Activated CD4-positive, alpha-beta T cell treated with anti-CD3 and anti-CD28 coated beads, Interleukin-2, Interleukin-6, amounts not matched to agents 100 ng/mL and 50 ng/mL, durations not matched to agents 16 hours and 8 hours (primary cell): ENCODE data around the gene MAB21L3.
A peak's percentile ranks its signal among the peaks of the same experiment; 100 is the strongest.
"Not testable (repeated sequence)": the region's sequence is repeated elsewhere in the genome, so short reads cannot be mapped to it uniquely, and the experiment has no call there.

ENCODE experiments used
- DNase-seq: peaks from one replicate; pipeline ENCODE4 v3.0.0-alpha.2; 2020

The MAB21L3 gene

DNA sequence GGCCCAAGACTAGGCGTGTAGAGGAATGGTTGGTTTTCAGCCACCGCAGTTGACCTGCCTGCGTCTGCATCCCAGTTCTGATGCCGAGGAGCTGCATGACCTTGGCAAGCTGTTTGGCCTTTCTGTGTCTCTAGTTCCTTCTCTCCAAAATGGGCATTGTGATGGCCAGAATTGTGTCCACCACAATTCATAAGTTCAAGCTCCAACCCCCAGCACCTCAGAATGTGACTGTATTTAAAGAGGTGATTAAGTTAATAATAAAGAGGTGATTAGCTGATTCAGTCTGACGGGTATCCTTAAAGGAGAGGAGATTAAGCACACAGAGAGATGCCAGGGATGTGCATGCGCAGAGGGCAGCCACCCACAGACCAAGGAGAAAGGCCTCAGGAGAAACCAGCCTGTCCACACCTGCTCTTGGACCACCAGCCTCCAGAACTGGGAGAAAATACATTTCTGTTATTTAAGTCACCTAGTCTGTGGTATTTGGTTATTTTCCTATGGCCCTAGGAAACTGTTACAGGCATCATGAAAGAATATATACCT, 28.5 kb downstream of the MAB21L3 start:
- DNase-seq = no peak

DNA sequence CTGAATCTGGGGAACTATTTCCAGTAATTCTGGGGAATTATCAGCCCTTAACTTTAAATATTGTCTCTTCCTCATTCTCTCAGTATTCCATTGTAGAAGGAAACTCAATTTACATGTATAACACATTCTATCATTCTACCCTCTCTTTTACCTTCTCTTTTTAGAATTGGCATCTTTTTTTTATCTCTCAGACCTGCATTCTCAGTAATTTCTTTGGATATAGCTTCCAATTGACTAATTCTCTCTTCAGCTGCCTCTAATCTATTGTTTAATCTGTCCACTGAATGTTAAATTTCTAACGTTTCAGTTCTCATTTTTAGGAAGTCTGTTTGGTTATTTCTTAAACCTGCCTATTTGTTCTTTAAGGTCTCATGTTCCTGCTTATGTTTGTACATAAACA, 33.0 kb downstream of the MAB21L3 start:
- DNase-seq = no peak

DNA sequence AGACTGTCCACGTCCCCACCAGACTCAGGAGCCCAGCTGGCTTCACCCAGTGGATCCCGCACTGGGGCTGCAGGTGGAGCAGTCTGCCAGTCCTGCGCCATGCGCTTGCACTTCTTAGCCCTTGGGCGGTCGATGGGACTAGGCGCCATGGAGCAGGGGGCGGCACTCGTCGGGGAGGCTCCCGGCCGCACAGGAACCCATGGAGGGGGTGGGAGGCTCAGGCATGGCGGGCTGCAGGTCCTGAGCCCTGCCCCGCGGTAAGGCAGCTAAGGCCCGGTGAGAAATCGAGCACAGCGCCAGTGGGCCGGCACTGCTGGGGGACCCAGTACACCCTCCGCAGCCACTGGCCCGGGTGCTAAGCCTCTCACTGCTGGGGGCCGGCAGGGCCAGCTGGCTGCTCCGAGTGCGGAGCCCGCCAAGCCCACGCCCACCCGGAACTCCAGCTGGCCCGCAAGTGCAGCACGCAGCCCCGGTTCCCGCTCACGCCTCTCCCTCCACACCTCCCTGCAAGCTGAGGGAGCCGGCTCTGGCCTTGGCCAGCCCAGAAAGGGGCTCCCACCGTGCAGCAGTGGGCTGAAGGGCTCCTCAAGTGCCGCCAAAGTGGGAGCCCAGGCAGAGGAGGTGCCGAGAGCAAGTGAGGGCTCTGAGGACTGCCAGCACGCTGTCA, 35.4 kb downstream of the MAB21L3 start:
- DNase-seq = not testable (repeated sequence)

DNA sequence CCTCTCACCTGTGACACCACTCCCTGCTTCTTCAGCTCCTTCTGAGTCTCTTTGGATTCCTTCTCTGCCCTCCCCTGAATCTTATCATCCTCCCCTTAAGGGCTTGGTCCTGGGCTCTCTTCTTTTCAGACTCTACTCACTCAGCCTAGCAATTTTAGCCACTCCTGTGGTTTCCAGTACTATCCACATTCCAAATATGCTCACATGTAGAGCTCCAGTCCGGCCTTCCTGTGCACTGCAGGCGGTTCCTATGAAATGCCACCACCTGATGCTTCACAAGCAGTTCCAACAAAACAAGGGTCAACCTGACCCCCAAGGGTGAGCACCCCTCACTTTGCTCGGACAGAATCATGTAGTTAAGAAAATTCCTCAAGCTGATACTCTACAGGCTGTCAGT, 35.9 kb downstream of the MAB21L3 start:
- no peak for DNase-seq

DNA sequence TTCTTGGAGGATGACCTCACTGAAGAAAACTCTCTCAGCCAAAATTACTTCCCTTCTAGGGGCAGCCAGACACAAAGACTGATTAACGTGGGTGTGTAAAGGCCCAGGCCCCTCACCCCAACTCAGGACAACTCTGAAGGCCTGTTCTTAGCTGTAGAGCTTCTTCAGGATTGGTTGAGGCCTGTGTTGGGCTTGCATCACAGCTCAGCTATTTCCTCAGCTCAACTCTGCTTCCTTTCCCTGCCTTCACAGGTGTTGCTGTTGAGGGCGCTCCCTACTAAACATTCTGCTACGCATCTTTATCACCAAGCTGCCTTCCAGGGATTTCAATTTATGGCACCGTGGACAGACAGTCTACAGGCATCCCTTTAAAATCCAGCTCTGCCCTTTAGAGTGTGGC, 36.8 kb downstream of the MAB21L3 start:
- DNase-seq = no peak

DNA sequence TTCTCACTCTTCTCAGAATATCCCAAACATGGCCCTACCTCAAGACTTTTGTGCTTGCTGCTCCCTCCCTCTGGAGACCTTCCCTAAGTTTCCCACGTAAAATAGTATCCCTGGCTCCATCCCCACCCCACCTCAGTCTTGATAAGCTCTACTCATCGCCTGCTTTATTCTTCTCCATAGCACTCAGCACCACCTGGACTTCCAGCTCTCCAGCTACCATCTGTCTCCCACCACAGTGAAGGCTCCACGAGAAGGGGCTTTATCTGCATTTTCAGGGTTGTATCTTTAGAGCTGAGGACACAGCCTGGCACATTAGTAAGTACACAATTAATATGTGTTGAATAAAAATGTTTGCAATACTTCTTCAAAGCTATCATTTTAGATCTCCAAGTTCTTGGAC, 37.8 kb downstream of the MAB21L3 start:
- no peak for DNase-seq

DNA sequence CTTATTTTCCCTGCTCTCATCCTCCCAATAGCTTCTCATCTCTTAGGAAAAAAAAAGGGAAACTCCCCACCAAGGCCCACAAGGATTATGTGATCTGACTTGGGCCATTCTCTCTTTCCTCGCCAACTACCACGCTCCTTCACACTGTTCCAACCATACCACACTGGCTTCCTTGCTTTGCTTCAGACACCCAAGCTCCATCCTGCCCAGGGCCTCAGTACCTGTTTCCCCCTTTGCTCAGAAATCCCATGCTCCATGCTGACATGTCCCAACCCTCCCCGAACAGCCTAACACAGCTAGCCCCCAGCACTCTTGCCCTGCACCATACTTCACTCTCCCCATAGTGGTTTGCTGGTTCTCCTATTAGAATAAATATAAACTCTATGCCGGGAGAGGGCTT, 39.2 kb downstream of the MAB21L3 start:
- DNase-seq = no peak

DNA sequence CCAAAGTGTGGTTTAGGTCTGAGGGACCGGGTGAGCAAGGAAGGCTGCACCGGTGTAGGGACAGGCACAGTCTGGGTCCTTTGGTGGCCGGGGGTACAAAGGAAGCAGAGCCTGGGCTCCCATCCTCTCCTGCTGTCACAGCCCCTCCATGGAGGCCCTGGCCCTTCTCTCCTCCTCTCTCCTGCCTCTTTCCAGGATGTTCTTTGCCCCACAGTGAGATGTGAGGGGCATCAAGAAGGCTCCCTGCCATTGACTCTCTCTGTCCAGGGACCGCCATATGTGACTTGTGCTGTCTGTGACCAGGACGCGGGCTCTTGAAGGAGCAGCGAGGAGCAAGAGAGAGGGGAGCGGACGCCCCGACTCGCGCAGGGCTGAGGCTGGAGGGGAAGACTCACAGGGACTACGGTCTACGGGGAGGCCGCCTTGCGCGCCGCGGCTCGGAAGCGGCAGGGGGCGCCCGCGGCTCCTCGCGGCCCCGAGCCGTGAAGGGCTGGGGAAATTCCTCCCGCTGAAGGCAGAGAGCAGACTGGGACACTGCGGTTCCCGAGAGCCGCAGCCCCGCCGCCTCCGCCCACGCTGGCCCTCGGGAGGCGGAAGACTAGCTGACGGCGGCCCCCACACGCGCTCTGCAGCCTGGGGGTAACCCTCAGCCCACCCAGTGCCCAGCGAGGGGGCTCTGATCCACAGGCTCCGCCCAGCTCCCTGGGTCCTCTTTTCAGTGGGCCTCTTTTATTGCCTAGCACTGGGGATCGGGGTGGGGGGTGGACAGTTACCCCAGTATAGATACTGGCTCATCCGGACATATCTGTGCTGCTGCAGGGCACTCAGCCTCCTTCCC, 40.8 kb downstream of the MAB21L3 start:
- peak; percentile 82 for DNase-seq

DNA sequence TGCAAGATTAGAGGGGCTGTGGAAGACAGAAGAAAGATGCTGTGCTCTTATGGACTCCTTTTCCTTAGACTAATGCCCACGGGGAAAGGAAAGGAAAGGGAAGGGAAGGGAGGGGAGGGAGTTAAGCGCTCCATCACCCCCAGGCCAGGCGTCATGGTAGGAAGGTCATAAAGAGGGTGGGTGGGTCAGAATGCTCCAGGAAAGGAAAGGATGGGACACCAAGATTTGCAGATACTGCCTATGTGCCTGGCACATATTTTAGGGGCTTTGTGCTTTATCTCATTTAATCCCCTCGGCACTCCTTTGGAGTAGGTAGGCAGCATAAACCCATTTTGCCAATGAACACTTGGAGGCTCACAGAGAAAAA, 41.4 kb downstream of the MAB21L3 start:
- no peak for DNase-seq

DNA sequence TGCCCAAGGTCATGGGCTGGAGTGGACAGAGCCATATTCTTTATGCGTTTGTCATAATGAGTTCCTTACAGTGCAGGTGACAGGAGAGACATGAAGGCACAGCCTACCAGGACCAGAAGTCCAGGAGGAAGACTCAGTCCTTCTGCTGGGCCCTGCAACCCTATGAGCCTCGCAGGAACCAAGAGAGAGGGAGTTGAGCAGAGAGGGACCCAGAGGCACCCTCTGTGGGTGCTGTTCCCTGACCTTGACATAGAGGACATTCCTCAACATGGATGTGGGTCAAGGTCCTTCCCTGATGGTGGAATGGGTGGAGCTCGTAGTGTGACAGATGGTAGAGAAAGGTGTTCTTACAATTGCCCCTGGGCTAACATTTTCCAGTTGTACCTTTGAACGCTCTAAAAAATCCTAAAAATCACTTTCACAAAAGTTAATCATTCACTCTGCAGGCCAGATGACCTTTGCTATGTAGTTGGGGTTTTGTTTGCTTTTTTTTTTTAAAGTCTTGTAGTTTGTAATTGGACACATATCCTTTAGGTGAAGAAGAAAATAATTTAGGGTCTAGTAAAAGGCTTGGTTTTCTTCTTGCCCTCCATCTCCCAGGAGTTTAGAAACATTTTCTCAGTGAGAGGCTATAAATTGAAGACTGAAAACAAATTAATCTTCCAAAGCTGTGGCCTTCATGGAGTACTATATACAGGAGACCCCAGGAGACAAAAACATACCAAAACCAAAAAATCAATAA, 41.9 kb downstream of the MAB21L3 start:
- DNase-seq = no peak

DNA sequence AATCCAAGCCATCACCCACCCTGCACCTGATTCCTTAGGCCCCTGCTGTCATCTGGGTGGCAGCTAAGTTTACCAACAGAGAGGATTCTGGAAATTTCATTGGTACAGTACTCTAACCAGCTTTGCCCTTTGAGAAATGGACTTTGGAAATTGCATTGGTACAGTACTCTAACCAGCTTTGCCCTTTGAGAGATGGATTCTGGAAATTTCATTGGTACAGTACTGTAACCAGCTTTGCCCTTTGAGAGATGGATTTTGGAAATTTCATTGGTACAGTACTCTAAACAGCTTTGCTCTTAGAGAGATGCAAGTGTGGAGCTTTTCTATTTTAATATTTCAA, 42.5 kb downstream of the MAB21L3 start:
- DNase-seq = no peak

DNA sequence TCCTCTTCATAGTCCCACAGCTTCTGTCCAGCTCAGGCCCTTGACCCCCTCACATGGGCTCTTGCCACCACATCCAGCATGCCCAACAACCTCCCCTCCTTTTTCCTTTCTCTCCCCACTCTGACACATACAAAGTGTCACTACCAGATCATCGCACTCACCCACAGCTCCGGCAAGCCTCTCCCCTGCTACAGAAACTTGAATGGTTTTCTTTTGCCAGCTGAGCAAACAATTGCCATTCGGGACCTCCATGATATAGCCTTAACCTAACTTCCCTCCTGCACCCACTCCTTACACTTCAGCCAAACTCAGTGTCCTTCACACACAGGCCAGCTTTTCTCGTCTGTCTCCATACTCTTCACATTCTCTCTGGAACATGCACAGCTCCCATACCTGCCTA, 43.3 kb downstream of the MAB21L3 start:
- no peak for DNase-seq

DNA sequence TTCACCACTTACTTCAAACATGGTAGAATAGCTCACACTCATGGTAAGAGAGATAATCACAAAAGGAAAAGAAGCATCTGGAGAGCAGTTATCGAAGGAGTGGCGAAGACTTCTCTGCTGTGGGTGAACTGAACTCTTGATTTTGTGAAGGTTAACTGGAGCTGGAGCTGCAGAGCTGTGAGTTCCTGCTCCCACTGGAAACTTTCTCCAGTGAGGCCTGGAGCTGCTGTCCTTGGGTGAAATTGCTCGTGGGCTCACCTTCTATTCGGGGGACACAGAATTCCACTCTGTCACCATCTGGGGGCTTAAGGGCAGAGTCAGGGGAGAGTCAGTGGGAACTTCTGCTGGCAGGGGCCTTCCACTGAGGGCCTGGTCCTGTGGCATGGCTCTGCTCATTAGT, 45.9 kb downstream of the MAB21L3 start:
- DNase-seq = no peak

DNA sequence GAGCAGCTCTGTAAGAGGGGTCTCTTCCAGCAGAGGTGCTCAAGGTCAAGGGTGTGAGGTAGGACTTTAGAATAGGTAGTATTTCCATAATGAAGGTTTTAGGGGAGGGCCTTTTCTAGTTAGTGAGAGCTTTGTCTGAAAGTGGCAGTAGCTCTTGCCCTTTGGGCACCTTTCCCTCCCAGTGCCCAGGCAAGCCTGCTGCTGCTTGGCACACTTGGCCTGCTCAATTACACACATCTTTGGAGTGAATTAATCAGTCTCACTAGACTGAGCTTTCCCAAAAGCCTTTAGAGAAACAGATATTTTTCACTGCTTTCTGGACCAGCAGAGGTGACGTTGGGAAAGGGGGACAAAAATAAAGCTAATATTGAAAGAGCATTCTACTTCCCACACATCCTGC, 48.0 kb downstream of the MAB21L3 start:
- DNase-seq = no peak

DNA sequence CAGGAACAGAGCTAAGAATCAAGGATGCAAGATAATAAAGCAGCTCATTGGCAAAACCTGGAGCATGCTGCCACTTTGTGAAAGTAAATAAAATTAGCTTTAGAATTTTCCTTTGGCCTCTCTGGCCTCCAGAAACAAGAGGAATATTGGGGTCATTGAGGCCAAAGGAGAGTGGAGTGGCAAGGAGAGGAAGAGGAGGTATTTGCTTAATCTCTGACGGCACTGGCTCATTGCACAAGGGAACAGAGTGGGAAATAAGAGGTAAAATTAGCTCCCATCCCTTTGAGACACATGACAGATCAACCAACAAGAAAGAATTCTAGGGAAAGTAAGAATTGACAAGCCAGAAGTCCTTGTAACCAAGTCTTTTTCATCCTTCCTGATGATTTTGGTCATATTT, 48.4 kb downstream of the MAB21L3 start:
- DNase-seq = no peak

DNA sequence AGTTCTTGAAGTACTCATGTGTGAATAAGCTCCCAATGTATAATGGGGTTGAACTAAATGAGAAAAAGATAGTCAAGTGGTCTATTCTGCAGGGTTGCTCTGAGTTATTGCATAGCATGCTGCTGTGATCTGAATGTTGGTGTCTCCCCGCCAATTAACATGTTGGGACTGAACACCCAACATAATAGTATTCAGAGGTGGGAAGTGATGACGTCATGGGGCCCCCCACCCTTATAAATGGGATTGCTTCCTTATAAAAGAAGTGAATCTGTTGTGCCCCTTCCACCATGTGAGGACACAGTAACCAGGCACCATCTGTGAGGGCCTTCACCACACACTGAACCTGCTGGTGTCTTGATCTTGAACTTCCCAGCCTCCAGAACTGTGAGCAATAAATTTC, 50.2 kb downstream of the MAB21L3 start:
- DNase-seq = no peak

DNA sequence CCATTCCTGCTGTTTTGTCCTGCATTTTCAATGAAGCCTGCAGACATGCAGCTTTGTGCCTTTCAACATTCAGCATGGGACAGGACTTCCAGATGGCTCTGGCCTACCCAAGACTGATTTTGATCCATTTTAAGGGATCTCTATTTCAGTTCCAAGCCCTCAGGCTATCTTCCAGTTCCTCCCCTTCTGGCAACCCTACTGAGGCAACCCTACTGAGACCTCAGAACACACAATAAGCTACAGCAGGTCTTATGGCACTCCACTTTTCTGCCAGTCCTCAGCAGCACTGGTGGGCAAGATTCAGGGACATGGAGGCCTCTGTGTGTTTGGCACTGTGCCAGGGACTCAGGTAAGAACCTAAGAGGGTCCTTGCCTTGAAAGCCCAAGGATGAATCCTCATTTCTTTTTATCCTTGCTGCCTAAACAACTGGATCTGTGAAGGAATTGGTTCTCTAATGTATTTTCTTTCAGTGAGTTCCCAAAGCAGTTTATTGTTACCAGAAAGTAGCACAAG, 50.7 kb downstream of the MAB21L3 start:
- DNase-seq = no peak

DNA sequence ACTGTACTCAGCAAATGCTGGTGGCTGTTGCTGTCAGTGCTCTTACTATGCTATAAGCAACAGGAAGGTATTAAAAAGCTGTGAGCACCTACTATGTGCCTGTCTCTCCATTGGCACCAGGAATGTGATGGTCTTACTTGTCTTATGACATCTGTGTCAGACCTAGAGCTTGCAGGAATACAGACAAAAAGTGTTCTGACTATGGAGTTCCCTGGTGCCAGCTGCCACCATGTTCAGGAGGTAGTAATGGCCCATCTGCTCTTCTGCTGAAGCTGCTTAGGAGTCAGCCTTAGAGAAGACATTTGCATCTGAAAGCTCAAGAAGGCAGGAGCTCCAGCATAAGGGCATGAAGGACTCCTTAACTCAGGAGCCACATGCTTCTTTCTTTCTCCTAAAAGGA, 52.3 kb downstream of the MAB21L3 start:
- no peak for DNase-seq

DNA sequence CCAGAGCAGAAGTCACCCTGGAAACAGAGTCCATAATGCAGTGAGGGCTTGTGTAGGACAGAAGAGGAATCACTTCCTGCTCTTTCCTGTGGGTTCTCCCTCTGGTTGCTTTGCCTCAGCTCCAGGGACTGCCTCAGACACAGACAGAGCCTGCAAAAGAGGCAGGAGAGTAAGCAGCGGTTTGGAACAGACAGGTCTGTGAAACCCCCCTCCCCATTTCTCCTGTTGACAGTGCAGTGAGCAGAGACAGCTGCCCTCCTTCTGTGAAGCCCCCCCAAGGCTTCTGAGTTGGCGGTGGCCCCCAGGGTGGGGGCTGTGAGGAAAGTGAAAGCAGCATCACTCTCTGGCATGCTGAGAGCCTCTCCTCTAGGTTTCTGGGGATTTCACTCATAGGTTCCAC, 53.0 kb downstream of the MAB21L3 start:
- DNase-seq = no peak

DNA sequence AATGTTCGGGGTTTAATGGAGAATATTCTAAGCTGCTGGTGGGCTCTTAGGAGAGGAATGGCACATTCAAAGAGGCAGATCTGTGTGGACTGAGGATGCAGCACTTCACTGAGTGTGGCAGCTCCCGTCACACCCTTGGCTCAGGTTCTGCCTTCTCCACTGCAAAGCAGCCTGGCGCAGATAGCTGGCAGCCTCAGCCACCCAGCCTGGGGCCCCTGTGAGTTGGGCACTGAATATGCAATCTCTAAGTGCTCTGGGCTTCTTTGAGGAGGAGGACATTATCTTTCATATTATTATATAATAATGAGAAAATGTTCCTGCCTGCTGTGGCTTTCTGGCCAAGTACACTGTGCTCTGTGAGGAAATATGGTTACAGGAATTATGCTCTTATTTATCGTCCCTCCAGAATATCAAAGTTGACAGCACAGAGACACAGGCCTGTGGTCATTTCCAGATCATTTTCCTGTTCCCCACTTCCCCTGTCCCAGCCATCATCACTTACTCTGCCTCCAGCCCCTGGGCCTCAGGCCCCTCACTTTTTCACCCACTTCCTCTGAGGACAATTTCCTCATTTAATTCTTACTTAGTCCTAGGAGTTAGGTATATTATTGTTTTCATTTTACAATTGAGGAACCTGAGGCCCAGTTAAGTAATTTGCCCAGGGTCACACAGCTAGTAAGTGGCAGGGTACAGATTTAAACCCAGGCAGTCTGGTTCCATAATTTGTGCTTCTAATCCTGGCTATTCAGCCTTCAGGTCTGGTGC, 53.6 kb downstream of the MAB21L3 start:
- DNase-seq = no peak

DNA sequence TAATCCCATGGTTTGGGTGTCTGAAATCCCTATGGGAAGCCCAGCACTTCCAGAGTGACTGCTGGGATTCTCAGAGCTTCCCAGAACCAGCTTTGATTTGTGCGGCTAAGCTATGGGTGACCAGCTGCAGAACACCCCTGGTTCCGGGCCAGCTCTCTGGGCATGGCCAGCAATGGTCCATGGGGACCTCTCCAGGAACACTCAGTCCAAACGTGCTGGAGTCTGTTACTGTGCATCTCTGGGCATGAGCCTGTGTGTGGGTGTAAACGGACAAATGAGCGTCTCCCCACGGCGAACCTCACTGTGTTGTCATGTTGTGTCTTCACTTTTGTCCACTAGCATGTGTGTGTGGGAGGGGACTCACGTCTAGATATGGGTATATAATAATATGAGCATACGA, 54.4 kb downstream of the MAB21L3 start:
- no peak for DNase-seq

DNA sequence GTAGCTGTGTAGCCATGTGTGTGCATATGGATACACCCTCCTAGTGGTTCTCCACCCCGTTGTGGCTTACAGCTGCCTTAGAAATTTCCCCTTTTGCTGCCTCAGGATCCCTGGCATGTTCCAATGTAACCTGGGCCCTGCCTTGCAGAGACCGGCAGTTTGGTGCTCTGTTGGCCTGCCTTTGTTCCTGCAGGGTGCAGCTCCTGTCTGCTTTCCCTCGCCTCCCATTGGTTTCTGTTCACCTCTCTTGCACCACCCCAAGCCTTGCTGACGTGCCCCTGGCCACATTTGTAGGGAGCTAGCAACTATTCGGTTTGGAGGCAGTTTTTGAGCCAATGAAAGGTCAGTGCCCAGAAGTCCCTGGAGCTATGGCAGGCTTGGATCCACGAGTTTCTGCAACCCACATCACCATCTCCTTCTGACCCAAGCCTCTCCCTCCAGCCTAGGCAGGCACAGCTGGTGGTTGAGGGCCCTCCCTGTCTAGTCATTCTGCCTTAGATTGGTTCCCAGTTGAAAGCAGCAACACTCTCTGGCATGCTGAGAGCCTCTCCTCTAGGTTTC, 54.9 kb downstream of the MAB21L3 start:
- DNase-seq = no peak

DNA sequence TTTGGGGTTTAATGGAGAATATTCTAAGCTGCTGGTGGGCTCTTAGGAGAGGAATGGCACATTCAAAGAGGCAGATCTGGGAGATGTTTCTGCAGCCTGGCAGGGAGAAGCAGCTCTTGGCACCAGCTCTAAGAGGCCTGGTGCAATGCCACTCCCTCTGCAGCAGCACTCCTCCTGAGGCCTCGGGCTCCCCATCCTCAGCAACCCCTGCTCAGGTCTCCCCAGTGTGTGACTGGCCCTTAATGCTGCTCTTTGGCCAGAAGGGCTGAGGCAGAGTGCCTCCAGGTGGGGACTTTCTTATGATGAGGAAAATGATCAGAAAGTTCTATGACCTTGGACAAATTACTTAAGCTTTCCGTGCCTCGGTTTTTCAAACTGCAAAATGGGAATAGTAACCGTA, 55.5 kb downstream of the MAB21L3 start:
- no peak for DNase-seq
